ENCODE measurements around the gene FMO3. TPM values are rescaled to one million over a fixed set of nuclear protein-coding genes. Genes with fewer than 3 reads are reported as not detected.

FMO3 gene
- total and polyA plus RNA-seq, 2 donors (not counting 1 experiment from before 2014, with no cell fraction given): 76.3 to 148 TPM

- Histone ChIP-seq H3K4me2 (ENCODE audit: extremely low read depth, insufficient read depth, low read length) (no peak overlapping the region), H3K4me3 (replicated peaks in 1 of 4; ENCODE audit: control extremely low read depth in 1 of 4, insufficient read depth in 1 of 4, low read depth in 3 of 4, low read length in 4 of 4) (no peak overlapping the region), H3K79me2 (ENCODE audit: control insufficient read depth, insufficient read depth, low read length) (no peaks in the 10 kb centered on the region), H2AFZ (ENCODE audit: low read length) (no peak overlapping the region), H4K20me1 (ENCODE audit: control insufficient read depth, extremely low read depth, insufficient read depth, low read length) (no peaks in the 10 kb centered on the region), H3K9ac (ENCODE audit: insufficient read depth, low read length) (no peak overlapping the region), H3K27ac (ENCODE audit: insufficient read depth, low read length) (no peak overlapping the region), H3K27me3 (ENCODE audit: control insufficient read depth, insufficient read depth, low read length) (no peaks in the 10 kb centered on the region), H3K9me3 (ENCODE audit: control insufficient read depth, insufficient read depth, low read depth, low read length) (no peaks in the 10 kb centered on the region), H3K36me3 (ENCODE audit: control insufficient read depth, insufficient read depth, low read length) (no peaks in the 10 kb centered on the region), H3K4me1 (ENCODE audit: control insufficient read depth, extremely low read depth, insufficient read depth, low read length) (no peaks in the 10 kb centered on the region)
- no peak for DNase-seq (ENCODE audit: low read depth in 2 of 2)
- TF ChIP-seq CTCF (conservative IDR thresholded peaks at IDR 0.05 in 1 of 2, IDR thresholded peaks at IDR 0.05 in 1 of 2; ENCODE audit: low read depth in 1 of 2, low read length in 2 of 2): no peak
- TF ChIP-seq EZH2 (IDR thresholded peaks at IDR 0.05; ENCODE audit: low read length, missing control alignments): no peak
Measured at GRCh38 chr1:171155484-171155883, 64.8 kb downstream of the FMO3 start.

GRCh38 chr1:171158096-171158495 lies 67.4 kb downstream of the FMO3 start:
- Histone ChIP-seq H3K4me3 (replicated peaks in 1 of 4; ENCODE audit: control extremely low read depth in 1 of 4, insufficient read depth in 1 of 4, low read depth in 3 of 4, low read length in 4 of 4) (no peak overlapping the region), H4K20me1 (ENCODE audit: control insufficient read depth, extremely low read depth, insufficient read depth, low read length) (no peaks in the 10 kb centered on the region), H3K27ac (ENCODE audit: insufficient read depth, low read length) (no peak overlapping the region), H3K4me2 (ENCODE audit: extremely low read depth, insufficient read depth, low read length) (no peak overlapping the region), H3K36me3 (ENCODE audit: control insufficient read depth, insufficient read depth, low read length) (no peaks in the 10 kb centered on the region), H3K79me2 (ENCODE audit: control insufficient read depth, insufficient read depth, low read length) (no peaks in the 10 kb centered on the region), H3K9ac (ENCODE audit: insufficient read depth, low read length) (no peak overlapping the region), H2AFZ (ENCODE audit: low read length) (no peak overlapping the region), H3K4me1 (ENCODE audit: control insufficient read depth, extremely low read depth, insufficient read depth, low read length) (no peaks in the 10 kb centered on the region), H3K27me3 (ENCODE audit: control insufficient read depth, insufficient read depth, low read length) (no peaks in the 10 kb centered on the region), H3K9me3 (ENCODE audit: control insufficient read depth, insufficient read depth, low read depth, low read length) (no peaks in the 10 kb centered on the region)
- TF ChIP-seq EZH2 (IDR thresholded peaks at IDR 0.05; ENCODE audit: low read length, missing control alignments) (no peak), CTCF (conservative IDR thresholded peaks at IDR 0.05 in 1 of 2, IDR thresholded peaks at IDR 0.05 in 1 of 2; ENCODE audit: low read depth in 1 of 2, low read length in 2 of 2) (no peak)
- DNase-seq (ENCODE audit: low read depth in 2 of 2): peak in 1 of 2 donors; percentile 1

- no peaks in the 10 kb centered on the region for H3K79me2 ChIP-seq (ENCODE audit: control insufficient read depth, insufficient read depth, low read length)
- no peak overlapping the region for H3K27ac ChIP-seq (ENCODE audit: insufficient read depth, low read length)
- no peak overlapping the region for H3K4me3 ChIP-seq (replicated peaks in 1 of 4; ENCODE audit: control extremely low read depth in 1 of 4, insufficient read depth in 1 of 4, low read depth in 3 of 4, low read length in 4 of 4)
- no peaks in the 10 kb centered on the region for H3K4me1 ChIP-seq (ENCODE audit: control insufficient read depth, extremely low read depth, insufficient read depth, low read length)
- H2AFZ ChIP-seq (ENCODE audit: low read length): no peak overlapping the region
- DNase-seq (ENCODE audit: low read depth in 2 of 2): no peak
- H3K4me2 ChIP-seq (ENCODE audit: extremely low read depth, insufficient read depth, low read length): no peak overlapping the region
- no peak for TF ChIP-seq EZH2 (IDR thresholded peaks at IDR 0.05; ENCODE audit: low read length, missing control alignments)
- TF ChIP-seq CTCF (conservative IDR thresholded peaks at IDR 0.05 in 1 of 2, IDR thresholded peaks at IDR 0.05 in 1 of 2; ENCODE audit: low read depth in 1 of 2, low read length in 2 of 2): no peak
- H3K27me3 ChIP-seq (ENCODE audit: control insufficient read depth, insufficient read depth, low read length): no peaks in the 10 kb centered on the region
- no peaks in the 10 kb centered on the region for H3K36me3 ChIP-seq (ENCODE audit: control insufficient read depth, insufficient read depth, low read length)
- H3K9me3 ChIP-seq (ENCODE audit: control insufficient read depth, insufficient read depth, low read depth, low read length): no peaks in the 10 kb centered on the region
- no peak overlapping the region for H3K9ac ChIP-seq (ENCODE audit: insufficient read depth, low read length)
- no peaks in the 10 kb centered on the region for H4K20me1 ChIP-seq (ENCODE audit: control insufficient read depth, extremely low read depth, insufficient read depth, low read length)
Measured at GRCh38 chr1:171158551-171158950, 67.8 kb downstream of the FMO3 start.
